GM12875 (cell line): ENCODE data around the gene TSG101.

Source experiments
- H3K4me3 ChIP-seq: one replicate; pipeline ENCODE4 v1.5.1; 2011; ENCODE audit warnings: low read depth, low read length, control low read depth
- TF ChIP-seq, protein P1 (sequence below): IDR thresholded peaks from 2 replicates; pipeline ENCODE4 v1.5.1; 2011; ENCODE audit warnings: low read depth, mild to moderate bottlenecking, control low read depth, inconsistent platforms, low read length, moderate library complexity, borderline replicate concordance; ENCODE audit not compliant: insufficient read depth

Gene TSG101

DNA sequence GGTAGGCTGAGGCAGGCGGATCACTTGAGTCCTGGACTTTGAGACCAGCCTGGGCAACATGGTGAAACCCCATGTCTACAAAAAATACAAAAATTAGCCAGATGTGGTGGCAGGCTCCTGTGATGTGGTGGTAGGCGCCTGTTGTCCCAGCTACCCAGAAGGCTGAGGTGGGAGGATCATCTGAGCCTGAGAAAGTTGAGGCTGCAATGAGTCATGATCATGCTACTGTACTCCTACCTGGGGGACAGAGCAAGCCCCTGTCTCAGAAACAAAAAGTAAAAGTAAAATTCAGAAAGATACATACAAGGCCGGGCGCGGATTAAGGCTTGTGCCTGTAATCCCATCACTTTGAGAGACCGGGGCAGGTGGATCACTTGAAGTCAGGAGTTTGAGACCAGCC lies 64.8 kb downstream of the TSG101 start:
- TF ChIP-seq, protein P1, sequence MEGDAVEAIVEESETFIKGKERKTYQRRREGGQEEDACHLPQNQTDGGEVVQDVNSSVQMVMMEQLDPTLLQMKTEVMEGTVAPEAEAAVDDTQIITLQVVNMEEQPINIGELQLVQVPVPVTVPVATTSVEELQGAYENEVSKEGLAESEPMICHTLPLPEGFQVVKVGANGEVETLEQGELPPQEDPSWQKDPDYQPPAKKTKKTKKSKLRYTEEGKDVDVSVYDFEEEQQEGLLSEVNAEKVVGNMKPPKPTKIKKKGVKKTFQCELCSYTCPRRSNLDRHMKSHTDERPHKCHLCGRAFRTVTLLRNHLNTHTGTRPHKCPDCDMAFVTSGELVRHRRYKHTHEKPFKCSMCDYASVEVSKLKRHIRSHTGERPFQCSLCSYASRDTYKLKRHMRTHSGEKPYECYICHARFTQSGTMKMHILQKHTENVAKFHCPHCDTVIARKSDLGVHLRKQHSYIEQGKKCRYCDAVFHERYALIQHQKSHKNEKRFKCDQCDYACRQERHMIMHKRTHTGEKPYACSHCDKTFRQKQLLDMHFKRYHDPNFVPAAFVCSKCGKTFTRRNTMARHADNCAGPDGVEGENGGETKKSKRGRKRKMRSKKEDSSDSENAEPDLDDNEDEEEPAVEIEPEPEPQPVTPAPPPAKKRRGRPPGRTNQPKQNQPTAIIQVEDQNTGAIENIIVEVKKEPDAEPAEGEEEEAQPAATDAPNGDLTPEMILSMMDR, result no peak
- H3K4me3 ChIP-seq, result no peak overlapping the region

DNA sequence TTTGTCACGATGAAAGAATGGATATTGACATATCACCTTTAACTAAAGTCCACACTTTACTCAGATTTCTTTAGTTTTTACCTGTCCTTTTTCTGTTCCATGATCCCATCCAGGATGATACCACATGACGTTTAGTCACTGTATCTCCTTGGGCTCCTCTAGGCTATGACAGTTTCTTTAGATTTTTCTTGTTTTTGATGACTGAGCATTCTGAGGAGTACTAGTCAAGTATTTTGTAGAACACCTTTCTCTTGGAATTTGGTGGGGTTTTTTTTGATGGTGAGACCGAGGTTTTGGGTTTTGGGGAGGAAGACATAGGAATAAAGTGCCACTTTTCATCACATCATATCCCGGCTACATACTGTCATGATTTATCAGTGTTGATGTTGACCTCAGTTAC lies 67.1 kb downstream of the TSG101 start:
- TF ChIP-seq, protein P1, result no peak
- H3K4me3 ChIP-seq, result no peak overlapping the region

DNA sequence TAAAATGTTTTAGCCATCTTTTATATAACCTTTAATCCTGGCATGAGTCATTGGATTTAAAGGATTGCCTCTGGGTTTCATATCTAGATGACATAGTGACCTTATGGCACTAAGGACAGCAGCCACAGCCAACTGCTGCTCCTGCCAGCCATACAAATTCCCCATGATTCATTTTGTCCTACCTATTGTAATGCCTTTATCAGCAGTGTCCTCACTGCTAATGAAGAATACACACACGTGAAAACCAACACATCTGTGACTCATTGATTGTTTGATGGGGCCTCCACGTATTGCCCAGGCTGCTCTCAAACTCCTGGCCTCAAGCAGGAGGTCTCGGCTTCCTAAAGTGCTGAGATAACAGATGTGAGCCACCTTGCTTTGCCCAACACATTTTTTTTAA lies 69.3 kb downstream of the TSG101 start:
- H3K4me3 ChIP-seq, result no peak overlapping the region
- TF ChIP-seq, protein P1, result no peak

DNA sequence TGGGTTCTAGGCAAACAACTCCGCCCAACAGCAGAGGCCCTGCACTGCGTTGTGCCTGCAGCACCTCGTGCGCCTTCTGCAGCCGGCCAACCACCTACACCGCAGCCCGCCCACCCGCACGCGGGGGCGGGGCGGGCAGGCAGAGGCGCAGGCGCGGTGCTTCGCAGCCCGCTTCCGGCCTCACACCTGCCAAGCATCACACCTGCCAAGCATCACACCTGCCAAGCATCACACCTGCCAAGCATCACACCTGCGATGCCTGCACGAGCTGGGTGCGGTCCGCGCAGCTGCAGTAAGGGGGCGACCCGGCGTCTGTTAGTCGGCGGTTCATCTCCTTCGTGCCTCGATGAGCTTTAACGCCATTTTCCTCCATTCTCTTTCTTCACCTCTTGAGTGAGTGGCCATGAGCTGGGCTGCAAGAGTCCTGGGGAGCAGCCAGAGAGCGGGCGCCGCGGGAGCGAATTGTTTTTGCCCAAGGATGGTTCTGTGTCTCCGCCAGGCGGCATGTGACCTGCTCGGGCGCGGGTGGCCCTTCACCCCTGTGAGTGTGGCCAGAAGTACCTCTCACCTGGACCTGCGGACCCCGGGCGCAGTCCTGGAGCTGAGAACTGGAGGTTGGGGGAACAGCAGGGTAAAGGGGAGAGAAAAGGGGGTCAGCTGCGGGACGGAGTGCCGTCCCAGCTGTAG lies 70.9 kb downstream of the TSG101 start, which contains the start of gene LDHAL6A:
Gene LDHAL6A, plus strand, starts transcription at position 171 of the 687 bp plus-strand sequence. CDS start 825 bp downstream, outside the sequence.
- TF ChIP-seq, protein P1, result no peak
- H3K4me3 ChIP-seq, result no peak within 1 kb of the TSS

DNA sequence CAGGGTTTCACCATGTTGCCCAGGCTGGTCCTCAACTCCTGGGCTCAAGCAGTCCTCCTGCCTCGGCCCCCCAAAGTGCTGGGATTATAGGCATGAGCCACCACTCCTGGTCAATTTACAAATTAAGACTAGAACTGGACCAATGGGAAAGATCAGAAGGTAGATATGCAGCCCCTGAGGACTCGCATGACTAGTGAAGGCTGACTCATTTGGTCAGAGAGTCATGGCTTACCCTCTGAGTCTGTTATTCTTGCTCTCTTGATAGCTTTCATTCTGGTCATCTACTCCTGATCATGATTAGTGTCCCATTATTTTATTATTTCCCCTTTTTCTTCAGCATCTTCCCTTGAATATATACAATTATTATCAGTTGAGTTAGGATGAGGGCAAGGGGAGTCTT lies 73.8 kb downstream of the TSG101 start:
- TF ChIP-seq, protein P1, result no peak
- no peak overlapping the region for H3K4me3 ChIP-seq

DNA sequence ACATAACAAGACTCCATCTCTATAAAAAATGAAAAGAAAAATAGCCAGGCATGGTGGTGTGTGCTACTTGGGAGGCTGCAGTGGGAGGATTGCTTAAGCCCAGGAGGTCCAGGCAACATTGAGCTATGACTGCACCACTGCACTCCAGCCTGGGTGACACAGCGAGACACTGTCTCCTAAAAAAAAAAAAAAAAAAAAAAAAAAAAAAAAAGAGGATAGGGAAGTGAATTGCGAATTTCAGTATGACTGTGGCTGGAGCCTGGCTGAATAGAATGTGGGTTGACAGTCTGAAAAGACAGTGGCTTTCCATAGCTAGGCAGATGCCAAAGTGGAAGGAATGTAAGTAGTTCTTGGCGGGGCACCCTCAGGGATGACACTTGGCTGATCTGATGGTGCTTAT lies 77.5 kb downstream of the TSG101 start:
- TF ChIP-seq, protein P1, result no peak
- H3K4me3 ChIP-seq, result no peak overlapping the region

DNA sequence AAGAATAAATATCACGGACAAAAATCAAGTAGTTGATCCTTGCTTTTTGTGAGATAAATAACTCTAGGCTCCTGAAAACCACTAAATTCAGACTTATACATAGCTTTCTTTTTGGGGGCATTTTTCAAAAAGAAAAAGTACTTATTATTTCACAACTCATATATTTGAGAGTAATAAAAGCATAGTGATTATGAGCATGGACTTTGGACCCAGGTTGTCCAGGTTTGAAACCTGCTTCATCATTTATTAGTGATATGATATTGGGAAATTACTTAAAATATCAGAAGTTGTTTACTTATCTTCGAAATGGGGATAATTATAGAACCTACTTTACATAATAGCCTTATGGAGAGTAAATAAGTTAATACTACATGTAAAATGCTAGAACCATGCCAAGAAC lies 88.1 kb downstream of the TSG101 start:
- TF ChIP-seq, protein P1, result no peak
- H3K4me3 ChIP-seq, result no peak overlapping the region
